Measurements from ENCODE around the gene RAET1E.
"Not testable (repeated sequence)": the region's sequence is repeated elsewhere in the genome, so short reads cannot be mapped to it uniquely, and the experiment has no call there.

The RAET1E gene

GRCh38 chr6:149925974-149926777 is 28.3 kb upstream of the RAET1E start:
- Histone ChIP-seq H3K4me1 (ENCODE audit: control insufficient read depth, insufficient read depth, low read length) (peaks cover 8% of the 10 kb centered on the region), H3K4me3 (ENCODE audit: low read length) (peak overlapping the region; percentile 81), H3K9me3 (ENCODE audit: control insufficient read depth, low read length) (no peaks in the 10 kb centered on the region), H3K27me3 (replicated peaks; ENCODE audit: control insufficient read depth, insufficient read depth, low read length) (peaks cover 18% of the 10 kb centered on the region), H3K36me3 (ENCODE audit: control insufficient read depth, insufficient read depth, low read length, severe bottlenecking) (no peaks in the 10 kb centered on the region), H3K9ac (ENCODE audit: low read length) (peak overlapping the region; percentile 86)
- DNase-seq (ENCODE audit: low read depth) = peak; percentile 94

GRCh38 chr6:149925253-149925973 is 27.5 kb upstream of the RAET1E start:
- H3K4me1 ChIP-seq (ENCODE audit: control insufficient read depth, insufficient read depth, low read length) = peaks cover 8% of the 10 kb centered on the region
- peak; percentile 14 for DNase-seq (ENCODE audit: low read depth)
- no peaks in the 10 kb centered on the region for H3K9me3 ChIP-seq (ENCODE audit: control insufficient read depth, low read length)
- peak overlapping the region; percentile 86 for H3K9ac ChIP-seq (ENCODE audit: low read length)
- H3K36me3 ChIP-seq (ENCODE audit: control insufficient read depth, insufficient read depth, low read length, severe bottlenecking) = no peaks in the 10 kb centered on the region
- peak overlapping the region; percentile 81 for H3K4me3 ChIP-seq (ENCODE audit: low read length)
- H3K27me3 ChIP-seq (replicated peaks; ENCODE audit: control insufficient read depth, insufficient read depth, low read length) = peaks cover 18% of the 10 kb centered on the region

GRCh38 chr6:149924933-149925252 is 27.0 kb upstream of the RAET1E start:
- H3K27me3 ChIP-seq (replicated peaks; ENCODE audit: control insufficient read depth, insufficient read depth, low read length) = peaks cover 15% of the 10 kb centered on the region
- DNase-seq (ENCODE audit: low read depth) = no peak

GRCh38 chr6:149924206-149924932 is 26.5 kb upstream of the RAET1E start:
- peaks cover 8% of the 10 kb centered on the region for H3K4me1 ChIP-seq (ENCODE audit: control insufficient read depth, insufficient read depth, low read length)
- no peaks in the 10 kb centered on the region for H3K36me3 ChIP-seq (ENCODE audit: control insufficient read depth, insufficient read depth, low read length, severe bottlenecking)
- H3K9me3 ChIP-seq (ENCODE audit: control insufficient read depth, low read length) = no peaks in the 10 kb centered on the region
- no peak overlapping the region for H3K4me3 ChIP-seq (ENCODE audit: low read length)
- H3K27me3 ChIP-seq (replicated peaks; ENCODE audit: control insufficient read depth, insufficient read depth, low read length) = peaks cover 9% of the 10 kb centered on the region
- no peak overlapping the region for H3K9ac ChIP-seq (ENCODE audit: low read length)
- DNase-seq (ENCODE audit: low read depth) = no peak

More at GRCh38 chr6:149924933-149925252, 27.0 kb upstream of the RAET1E start:
- peak overlapping the region; percentile 81 for H3K4me3 ChIP-seq (ENCODE audit: low read length)
- peaks cover 8% of the 10 kb centered on the region for H3K4me1 ChIP-seq (ENCODE audit: control insufficient read depth, insufficient read depth, low read length)
- H3K9ac ChIP-seq (ENCODE audit: low read length) = no peak overlapping the region
- no peaks in the 10 kb centered on the region for H3K36me3 ChIP-seq (ENCODE audit: control insufficient read depth, insufficient read depth, low read length, severe bottlenecking)
- no peaks in the 10 kb centered on the region for H3K9me3 ChIP-seq (ENCODE audit: control insufficient read depth, low read length)

GRCh38 chr6:149923327-149923986 is 25.5 kb upstream of the RAET1E start:
- peaks cover 3% of the 10 kb centered on the region for H3K27me3 ChIP-seq (replicated peaks; ENCODE audit: control insufficient read depth, insufficient read depth, low read length)
- DNase-seq (ENCODE audit: low read depth) = no peak
- no peaks in the 10 kb centered on the region for H3K36me3 ChIP-seq (ENCODE audit: control insufficient read depth, insufficient read depth, low read length, severe bottlenecking)
- no peaks in the 10 kb centered on the region for H3K9me3 ChIP-seq (ENCODE audit: control insufficient read depth, low read length)
- peak overlapping the region; percentile 90 for H3K4me3 ChIP-seq (ENCODE audit: low read length)
- peaks cover 8% of the 10 kb centered on the region for H3K4me1 ChIP-seq (ENCODE audit: control insufficient read depth, insufficient read depth, low read length)
- H3K9ac ChIP-seq (ENCODE audit: low read length) = peak overlapping the region; percentile 78

GRCh38 chr6:149922642-149923326 is 24.9 kb upstream of the RAET1E start, which contains the start of gene RAET1G:
RAET1G (minus strand) TSS chr6:149923121; CDS start chr6:149923010, 111 bp downstream.
- peaks cover 8% of the 10 kb centered on the region for H3K4me1 ChIP-seq (ENCODE audit: control insufficient read depth, insufficient read depth, low read length)
- H3K9ac ChIP-seq (ENCODE audit: low read length) = peak within 1 kb of the TSS; percentile 78

GRCh38 chr6:149922091-149922490 is 24.2 kb upstream of the RAET1E start:
- not testable (repeated sequence) for H3K27me3 ChIP-seq (replicated peaks; ENCODE audit: control insufficient read depth, insufficient read depth, low read length); H3K36me3 ChIP-seq (ENCODE audit: control insufficient read depth, insufficient read depth, low read length, severe bottlenecking); H3K4me1 ChIP-seq (ENCODE audit: control insufficient read depth, insufficient read depth, low read length); H3K9me3 ChIP-seq (ENCODE audit: control insufficient read depth, low read length); DNase-seq (ENCODE audit: low read depth); H3K9ac ChIP-seq (ENCODE audit: low read length)
- H3K4me3 ChIP-seq (ENCODE audit: low read length) = peak overlapping the region; percentile 90

More at GRCh38 chr6:149922642-149923326, 24.9 kb upstream of the RAET1E start, which contains the start of gene RAET1G:
- DNase-seq (ENCODE audit: low read depth) = peak; percentile 92
- Histone ChIP-seq H3K4me3 (ENCODE audit: low read length) (peak within 1 kb of the TSS; percentile 90), H3K9me3 (ENCODE audit: control insufficient read depth, low read length) (no peaks in the 10 kb centered on the region), H3K27me3 (replicated peaks; ENCODE audit: control insufficient read depth, insufficient read depth, low read length) (peaks cover 3% of the 10 kb centered on the region), H3K36me3 (ENCODE audit: control insufficient read depth, insufficient read depth, low read length, severe bottlenecking) (no peaks in the 10 kb centered on the region)

GRCh38 chr6:149921361-149921760 is 23.4 kb upstream of the RAET1E start:
- no peaks in the 10 kb centered on the region for H3K36me3 ChIP-seq (ENCODE audit: control insufficient read depth, insufficient read depth, low read length, severe bottlenecking)
- peaks cover 3% of the 10 kb centered on the region for H3K27me3 ChIP-seq (replicated peaks; ENCODE audit: control insufficient read depth, insufficient read depth, low read length)
- H3K4me1 ChIP-seq (ENCODE audit: control insufficient read depth, insufficient read depth, low read length) = peaks cover 8% of the 10 kb centered on the region
- H3K4me3 ChIP-seq (ENCODE audit: low read length) = no peak overlapping the region
- no peak overlapping the region for H3K9ac ChIP-seq (ENCODE audit: low read length)
- no peaks in the 10 kb centered on the region for H3K9me3 ChIP-seq (ENCODE audit: control insufficient read depth, low read length)
- DNase-seq (ENCODE audit: low read depth) = no peak

GRCh38 chr6:149919834-149920225 is 21.9 kb upstream of the RAET1E start:
- peaks cover 3% of the 10 kb centered on the region for H3K27me3 ChIP-seq (replicated peaks; ENCODE audit: control insufficient read depth, insufficient read depth, low read length)
- no peaks in the 10 kb centered on the region for H3K36me3 ChIP-seq (ENCODE audit: control insufficient read depth, insufficient read depth, low read length, severe bottlenecking)
- no peak overlapping the region for H3K9ac ChIP-seq (ENCODE audit: low read length)
- H3K4me3 ChIP-seq (ENCODE audit: low read length) = no peak overlapping the region
- H3K9me3 ChIP-seq (ENCODE audit: control insufficient read depth, low read length) = no peaks in the 10 kb centered on the region
- DNase-seq (ENCODE audit: low read depth) = no peak
- H3K4me1 ChIP-seq (ENCODE audit: control insufficient read depth, insufficient read depth, low read length) = peaks cover 6% of the 10 kb centered on the region

GRCh38 chr6:149919126-149919833 is 21.4 kb upstream of the RAET1E start:
- H3K9ac ChIP-seq (ENCODE audit: low read length); H3K27me3 ChIP-seq (replicated peaks; ENCODE audit: control insufficient read depth, insufficient read depth, low read length); H3K36me3 ChIP-seq (ENCODE audit: control insufficient read depth, insufficient read depth, low read length, severe bottlenecking); H3K4me3 ChIP-seq (ENCODE audit: low read length); H3K9me3 ChIP-seq (ENCODE audit: control insufficient read depth, low read length); DNase-seq (ENCODE audit: low read depth); H3K4me1 ChIP-seq (ENCODE audit: control insufficient read depth, insufficient read depth, low read length): not testable (repeated sequence)

Data from adipocyte (in vitro differentiated cells).